SKM-1 treated with dmso at 0.1 percent for 144 hours (cell line): ENCODE data around the gene PRAMEF27.
"Not testable (repeated sequence)": the region's sequence is repeated elsewhere in the genome, so short reads cannot be mapped to it uniquely, and the experiment has no call there.

Experiments used
- DNase-seq: peaks from one replicate; lab custom pipeline; 2025; ENCODE audit not compliant: unreplicated experiment; lab: John Stamatoyannopoulos, UW

Gene PRAMEF27

GRCh38 chr1:13056475-13056874 is at the start of gene PRAMEF27:
Gene PRAMEF27, minus strand, starts transcription at chr1:13056575. Its CDS starts 2,916 bp downstream, at chr1:13053659.
- DNase-seq, result not testable (repeated sequence)

- not testable (repeated sequence) for DNase-seq
Observed at GRCh38 chr1:13070474-13070873, 14.1 kb upstream of the PRAMEF27 start, which contains the start of gene PRAMEF25. Gene PRAMEF25, plus strand, starts transcription at chr1:13070774. Its CDS starts 2,920 bp downstream, at chr1:13073694.

GRCh38 chr1:13019846-13020245 is 36.5 kb downstream of the PRAMEF27 start:
- not testable (repeated sequence) for DNase-seq

GRCh38 chr1:13011932-13012331 is 44.4 kb downstream of the PRAMEF27 start:
- not testable (repeated sequence) for DNase-seq

- DNase-seq, result not testable (repeated sequence)
Observed at GRCh38 chr1:13009348-13009747, 47.0 kb downstream of the PRAMEF27 start.

- not testable (repeated sequence) for DNase-seq
Observed at GRCh38 chr1:13005732-13006131, 50.6 kb downstream of the PRAMEF27 start.
